ENCODE results near the gene TNFRSF21.

Gene TNFRSF21

DNA sequence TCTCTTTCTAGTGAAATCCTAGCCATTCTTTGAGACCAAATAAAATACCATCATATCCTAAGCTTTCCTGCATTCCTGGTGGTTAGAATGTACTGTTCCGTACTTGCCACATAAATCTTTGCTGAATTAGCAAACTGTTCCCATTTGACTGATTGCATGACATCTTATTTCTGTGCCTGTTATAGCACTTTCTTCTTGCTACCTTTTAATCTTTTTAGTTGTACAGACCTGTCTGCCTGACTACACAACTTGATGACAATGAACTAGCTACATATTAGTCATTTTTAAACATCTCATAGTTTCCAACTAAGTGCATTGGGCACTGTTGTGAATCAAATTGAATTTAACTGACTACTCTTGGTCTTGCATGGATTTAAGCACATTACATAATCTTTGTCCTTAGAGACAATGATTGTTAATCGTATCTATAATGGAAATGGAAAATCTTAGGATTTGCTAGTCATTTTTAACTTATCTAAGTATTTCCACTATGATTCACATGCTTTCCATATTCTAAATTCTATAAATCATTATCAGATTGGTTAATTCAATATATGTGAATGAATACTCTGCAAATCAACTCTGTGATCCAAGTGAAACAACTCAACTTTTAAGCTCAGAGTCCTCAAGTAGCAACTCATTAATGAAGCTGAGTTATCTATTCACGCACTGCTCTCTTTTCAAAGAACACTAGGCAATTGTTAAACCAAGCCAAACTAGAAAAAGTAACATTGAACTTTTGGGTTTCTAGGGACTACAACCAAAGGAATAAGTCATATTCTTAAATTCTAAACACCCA is 109.0 kb downstream of the TNFRSF21 start:
- TF ChIP-seq, protein P1, sequence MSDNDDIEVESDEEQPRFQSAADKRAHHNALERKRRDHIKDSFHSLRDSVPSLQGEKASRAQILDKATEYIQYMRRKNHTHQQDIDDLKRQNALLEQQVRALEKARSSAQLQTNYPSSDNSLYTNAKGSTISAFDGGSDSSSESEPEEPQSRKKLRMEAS (IDR thresholded peaks at IDR 0.05; ENCODE audit: low read depth, low read length), result no peak
- TF ChIP-seq, protein P2, sequence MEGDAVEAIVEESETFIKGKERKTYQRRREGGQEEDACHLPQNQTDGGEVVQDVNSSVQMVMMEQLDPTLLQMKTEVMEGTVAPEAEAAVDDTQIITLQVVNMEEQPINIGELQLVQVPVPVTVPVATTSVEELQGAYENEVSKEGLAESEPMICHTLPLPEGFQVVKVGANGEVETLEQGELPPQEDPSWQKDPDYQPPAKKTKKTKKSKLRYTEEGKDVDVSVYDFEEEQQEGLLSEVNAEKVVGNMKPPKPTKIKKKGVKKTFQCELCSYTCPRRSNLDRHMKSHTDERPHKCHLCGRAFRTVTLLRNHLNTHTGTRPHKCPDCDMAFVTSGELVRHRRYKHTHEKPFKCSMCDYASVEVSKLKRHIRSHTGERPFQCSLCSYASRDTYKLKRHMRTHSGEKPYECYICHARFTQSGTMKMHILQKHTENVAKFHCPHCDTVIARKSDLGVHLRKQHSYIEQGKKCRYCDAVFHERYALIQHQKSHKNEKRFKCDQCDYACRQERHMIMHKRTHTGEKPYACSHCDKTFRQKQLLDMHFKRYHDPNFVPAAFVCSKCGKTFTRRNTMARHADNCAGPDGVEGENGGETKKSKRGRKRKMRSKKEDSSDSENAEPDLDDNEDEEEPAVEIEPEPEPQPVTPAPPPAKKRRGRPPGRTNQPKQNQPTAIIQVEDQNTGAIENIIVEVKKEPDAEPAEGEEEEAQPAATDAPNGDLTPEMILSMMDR (IDR thresholded peaks at IDR 0.05; ENCODE audit: low read depth, low read length), result no peak
- no peak for TF ChIP-seq POLR2A (IDR thresholded peaks at IDR 0.05; ENCODE audit: extremely low read depth, insufficient read length)
- H3K4me3 ChIP-seq (ENCODE audit: low read depth, low read length), result no peak overlapping the region
- DNase-seq (ENCODE audit: low read depth), result no peak

DNA sequence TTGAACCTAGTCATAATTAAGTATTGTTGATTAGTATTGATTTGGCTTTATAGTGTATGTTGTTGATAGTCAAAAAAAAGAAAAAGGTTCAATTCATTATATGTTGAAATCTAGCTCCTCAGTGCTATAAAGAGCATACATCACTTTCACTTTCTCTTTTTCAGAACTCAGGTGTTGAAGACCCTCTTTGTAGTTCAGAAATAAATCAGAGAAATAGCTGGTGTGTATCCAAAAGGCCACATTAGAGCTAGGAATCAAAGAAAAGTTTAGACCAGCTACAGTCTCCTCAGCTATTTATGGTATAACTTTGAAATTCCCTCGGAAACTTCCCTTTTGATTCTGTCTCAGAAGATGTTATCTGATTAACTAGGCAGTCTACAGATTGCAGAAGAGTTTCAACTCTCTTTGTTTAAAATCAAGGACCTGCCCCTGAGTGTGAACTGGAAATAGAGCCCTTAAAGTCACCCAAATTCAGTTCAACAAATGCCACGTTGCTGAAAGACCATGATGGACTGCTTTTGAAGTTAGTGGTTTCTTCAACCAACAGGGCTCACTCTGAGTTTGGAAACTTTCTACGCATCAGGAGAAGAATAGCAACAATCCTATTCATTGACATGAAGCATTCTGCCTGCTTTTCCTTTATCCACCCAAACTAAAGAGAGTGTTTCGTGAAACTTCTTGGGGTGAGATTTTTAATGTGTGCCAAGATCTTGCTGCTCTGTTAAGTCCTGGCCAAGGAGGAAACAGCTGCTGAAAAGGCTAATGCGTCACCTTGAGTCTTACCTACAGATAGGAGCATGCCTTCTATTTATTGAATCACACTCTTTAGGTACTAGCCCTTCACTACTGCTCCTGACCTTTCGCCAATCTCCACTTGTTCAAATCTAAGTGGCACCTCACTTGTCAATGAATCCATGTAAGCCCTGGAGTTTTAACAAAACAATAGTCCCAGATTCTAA is 111.7 kb downstream of the TNFRSF21 start:
- no peak for TF ChIP-seq POLR2A (IDR thresholded peaks at IDR 0.05; ENCODE audit: extremely low read depth, insufficient read length)
- TF ChIP-seq, protein P2 (IDR thresholded peaks at IDR 0.05; ENCODE audit: low read depth, low read length), result no peak
- TF ChIP-seq, protein P1 (IDR thresholded peaks at IDR 0.05; ENCODE audit: low read depth, low read length), result no peak
- no peak for TF ChIP-seq MYC (IDR thresholded peaks at IDR 0.05; ENCODE audit: low read depth, low read length)
- DNase-seq (ENCODE audit: low read depth), result no peak
- no peak overlapping the region for H3K4me3 ChIP-seq (ENCODE audit: low read depth, low read length)

DNA sequence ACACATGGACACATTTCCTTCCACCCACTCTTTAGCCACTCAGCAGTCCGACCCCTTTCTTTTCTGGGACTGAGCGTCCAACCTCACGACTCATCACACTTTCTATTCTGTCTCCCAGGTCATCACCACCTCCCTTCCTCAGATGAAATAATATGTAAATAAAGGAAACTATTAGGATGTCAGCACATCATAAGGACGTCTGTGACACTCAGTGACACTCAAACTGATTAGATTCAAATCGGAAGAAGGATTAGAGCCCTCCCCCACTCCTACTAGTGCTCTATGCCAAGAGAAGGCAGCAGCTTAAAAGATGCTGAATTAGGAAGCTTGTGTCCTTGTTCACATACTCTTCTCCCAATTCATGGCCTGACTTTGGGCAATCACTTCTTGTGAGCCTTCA is 113.6 kb downstream of the TNFRSF21 start:
- TF ChIP-seq, protein P2 (IDR thresholded peaks at IDR 0.05; ENCODE audit: low read depth, low read length), result no peak
- no peak for TF ChIP-seq POLR2A (IDR thresholded peaks at IDR 0.05; ENCODE audit: extremely low read depth, insufficient read length)
- TF ChIP-seq, protein P1 (IDR thresholded peaks at IDR 0.05; ENCODE audit: low read depth, low read length), result no peak
- TF ChIP-seq MYC (IDR thresholded peaks at IDR 0.05; ENCODE audit: low read depth, low read length), result no peak
- DNase-seq (ENCODE audit: low read depth), result no peak
- H3K4me3 ChIP-seq (ENCODE audit: low read depth, low read length), result no peak overlapping the region

DNA sequence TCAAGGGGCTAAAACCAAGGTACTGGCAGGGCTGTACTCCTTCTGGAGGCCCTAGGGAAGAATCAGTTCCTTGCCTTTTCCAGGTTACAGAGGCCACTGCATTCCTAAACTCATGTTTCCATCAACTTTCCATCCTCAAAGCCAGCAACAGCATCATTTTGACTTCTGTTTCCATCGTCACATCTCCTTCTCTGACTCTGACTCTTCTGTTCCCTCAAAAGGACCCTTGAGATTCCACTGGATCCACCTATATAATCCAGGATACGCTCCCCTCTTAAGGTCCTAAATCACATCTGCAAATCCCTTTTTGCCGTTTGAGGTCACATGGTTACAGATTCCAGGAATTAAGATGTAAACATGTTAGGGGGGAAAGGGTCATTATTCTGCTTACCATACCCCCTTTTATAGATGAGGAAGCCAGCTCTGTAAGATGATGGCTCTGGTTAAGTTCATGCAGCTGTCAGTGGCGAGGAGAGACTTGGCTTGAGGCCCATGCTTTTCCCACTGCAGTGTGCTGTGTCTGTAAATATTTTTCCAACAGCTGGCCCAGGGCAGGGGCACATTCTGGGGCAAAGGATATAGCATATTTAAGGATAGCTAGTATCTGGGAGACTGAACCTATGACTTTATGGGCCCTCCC is 114.6 kb downstream of the TNFRSF21 start:
- TF ChIP-seq, protein P1 (IDR thresholded peaks at IDR 0.05; ENCODE audit: low read depth, low read length), result no peak
- TF ChIP-seq POLR2A (IDR thresholded peaks at IDR 0.05; ENCODE audit: extremely low read depth, insufficient read length), result no peak
- TF ChIP-seq, protein P2 (IDR thresholded peaks at IDR 0.05; ENCODE audit: low read depth, low read length), result no peak
- no peak overlapping the region for H3K4me3 ChIP-seq (ENCODE audit: low read depth, low read length)
- DNase-seq (ENCODE audit: low read depth), result no peak

DNA sequence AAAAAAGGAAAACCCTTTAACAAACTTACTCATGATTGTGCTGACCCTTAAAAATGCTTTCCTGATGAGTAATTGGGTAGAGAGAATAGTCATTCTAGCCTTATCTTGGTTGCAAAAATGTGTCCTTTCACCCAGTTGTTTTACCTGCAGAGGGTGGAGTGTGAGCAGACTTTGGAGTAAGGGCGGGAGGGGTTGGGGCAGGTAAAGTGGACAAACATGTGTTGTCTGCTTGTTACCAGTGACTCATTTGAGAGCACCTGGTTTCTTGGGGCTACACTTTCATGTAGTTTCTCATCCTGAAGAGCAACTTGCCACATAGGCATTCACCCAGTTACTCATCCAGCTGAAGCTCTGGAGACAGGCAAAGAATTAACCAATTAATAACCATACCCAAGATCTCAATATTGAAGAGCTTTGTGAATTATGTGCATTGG is 121.1 kb downstream of the TNFRSF21 start:
- H3K4me3 ChIP-seq (ENCODE audit: low read depth, low read length), result no peak overlapping the region
- no peak for DNase-seq (ENCODE audit: low read depth)
- TF ChIP-seq, protein P2 (IDR thresholded peaks at IDR 0.05; ENCODE audit: low read depth, low read length), result no peak
- TF ChIP-seq MYC (IDR thresholded peaks at IDR 0.05; ENCODE audit: low read depth, low read length), result no peak
- TF ChIP-seq, protein P1 (IDR thresholded peaks at IDR 0.05; ENCODE audit: low read depth, low read length), result no peak
- no peak for TF ChIP-seq POLR2A (IDR thresholded peaks at IDR 0.05; ENCODE audit: extremely low read depth, insufficient read length)

Data from NB4 (cell line).